ENCODE data around the gene GPR89A.
"Not testable (repeated sequence)": the region's sequence is repeated elsewhere in the genome, so short reads cannot be mapped to it uniquely, and the experiment has no call there.

GPR89A gene

DNA sequence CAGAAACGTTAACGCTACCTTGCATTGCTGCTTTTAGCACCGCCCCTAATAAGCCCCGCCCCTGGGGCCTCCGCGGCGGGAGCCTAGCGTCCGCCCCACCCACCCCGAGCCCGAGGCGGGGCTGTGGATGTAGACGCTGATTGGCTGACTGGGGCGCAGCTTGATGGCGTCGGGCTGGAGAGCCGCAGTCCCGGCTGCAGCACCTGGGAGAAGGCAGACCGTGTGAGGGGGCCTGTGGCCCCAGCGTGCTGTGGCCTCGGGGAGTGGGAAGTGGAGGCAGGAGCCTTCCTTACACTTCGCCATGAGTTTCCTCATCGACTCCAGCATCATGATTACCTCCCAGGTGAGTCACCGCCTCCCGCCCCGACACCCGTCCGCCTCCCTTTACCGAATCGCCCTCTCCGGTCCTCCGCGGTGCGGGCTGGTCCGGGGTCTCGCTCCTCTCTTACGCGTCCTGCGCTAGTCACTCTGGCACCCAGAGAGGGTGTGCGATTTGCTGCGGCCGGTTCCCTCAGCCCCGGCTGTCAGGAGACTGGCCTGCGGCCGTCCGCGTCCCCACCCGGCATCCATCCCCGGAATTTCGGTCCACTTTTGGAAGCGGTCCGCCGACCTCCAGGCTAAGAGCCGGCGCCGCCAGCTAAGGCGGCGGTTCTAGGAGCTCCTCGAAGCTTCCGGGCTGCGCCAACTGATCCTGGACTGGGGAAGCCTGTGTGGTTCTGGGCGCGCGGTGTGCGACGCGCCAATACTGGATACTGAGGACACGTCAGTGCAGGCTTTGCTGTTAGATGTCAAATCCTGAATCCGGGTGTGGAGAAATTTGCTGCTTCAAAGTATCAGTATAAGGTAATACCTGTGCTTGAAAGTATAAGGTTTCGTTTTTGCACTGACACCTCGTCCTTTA is at the start of gene GPR89A:
Gene GPR89A (plus strand): TSS at position 156 of the 901 bp plus-strand sequence. CDS start 146 bp downstream, at position 302.
- DNase-seq (ENCODE audit: low spot score), result peak; percentile 91

DNA sequence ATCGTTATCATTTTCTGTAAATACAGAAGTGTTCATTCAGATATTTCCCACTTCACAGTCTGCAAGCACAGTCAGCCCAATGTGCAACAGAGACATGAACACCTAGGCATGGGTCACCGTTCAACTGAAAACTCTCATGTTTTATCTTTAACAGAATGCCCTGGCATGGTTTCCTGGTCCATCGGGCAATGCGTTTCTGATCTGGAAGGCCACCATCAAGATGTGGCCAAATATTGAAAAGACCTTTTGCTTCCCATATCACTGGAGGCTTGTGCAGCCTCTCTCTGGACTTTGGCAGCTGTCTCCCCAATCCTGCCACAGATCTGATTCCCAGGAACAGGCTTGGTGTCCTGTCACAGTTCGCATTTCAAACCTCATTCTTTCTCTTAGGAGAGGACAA is 21.0 kb upstream of the GPR89A start:
- DNase-seq (ENCODE audit: low spot score), result not testable (repeated sequence)

- DNase-seq (ENCODE audit: low spot score), result not testable (repeated sequence)
Observed at GRCh38 chr1:145590806-145591205, 17.0 kb upstream of the GPR89A start.

DNA sequence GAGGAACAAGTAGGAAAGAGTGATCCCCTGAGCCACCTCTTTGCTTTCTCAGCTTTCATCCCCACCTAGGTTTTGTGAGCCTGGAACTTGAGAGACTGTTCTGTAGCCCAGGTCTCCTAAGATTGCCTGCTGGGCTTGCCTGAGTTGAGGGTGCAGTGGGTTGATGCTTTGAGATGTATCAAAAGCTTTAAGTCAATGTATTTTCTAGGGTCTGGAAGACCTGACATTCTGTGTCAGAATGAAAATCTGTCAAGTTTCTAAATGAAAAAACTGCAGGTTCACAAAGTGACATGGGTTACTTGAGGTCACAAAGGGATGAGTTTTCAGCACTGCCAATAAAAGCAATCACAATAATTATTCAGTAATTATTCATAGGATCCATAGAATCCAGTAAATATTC is 15.4 kb upstream of the GPR89A start:
- DNase-seq (ENCODE audit: low spot score), result not testable (repeated sequence)

- DNase-seq (ENCODE audit: low spot score), result not testable (repeated sequence)
Observed at GRCh38 chr1:145595421-145595820, 12.4 kb upstream of the GPR89A start.

DNA sequence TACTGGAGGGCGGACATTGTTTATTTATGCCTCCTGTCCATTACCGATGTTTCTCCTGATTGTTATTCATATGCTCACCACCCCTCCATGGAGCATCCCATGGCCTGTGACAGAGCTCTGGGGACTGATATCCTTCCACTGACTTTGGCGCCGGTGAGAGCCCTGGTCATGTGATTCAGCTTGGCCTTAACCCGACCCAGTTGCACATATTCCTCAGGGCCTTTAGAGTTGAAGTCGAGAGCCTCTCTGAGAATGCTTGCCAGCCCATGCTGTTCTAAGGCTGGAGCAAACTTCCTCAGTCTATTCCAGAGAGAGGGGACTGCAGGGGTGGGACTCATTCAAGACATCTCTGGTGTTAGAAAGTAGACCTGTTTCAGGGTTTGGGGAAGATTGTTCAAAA is 11.6 kb upstream of the GPR89A start:
- not testable (repeated sequence) for DNase-seq (ENCODE audit: low spot score)

- DNase-seq (ENCODE audit: low spot score), result not testable (repeated sequence)
Observed at GRCh38 chr1:145599426-145599825, 8.4 kb upstream of the GPR89A start.

DNA sequence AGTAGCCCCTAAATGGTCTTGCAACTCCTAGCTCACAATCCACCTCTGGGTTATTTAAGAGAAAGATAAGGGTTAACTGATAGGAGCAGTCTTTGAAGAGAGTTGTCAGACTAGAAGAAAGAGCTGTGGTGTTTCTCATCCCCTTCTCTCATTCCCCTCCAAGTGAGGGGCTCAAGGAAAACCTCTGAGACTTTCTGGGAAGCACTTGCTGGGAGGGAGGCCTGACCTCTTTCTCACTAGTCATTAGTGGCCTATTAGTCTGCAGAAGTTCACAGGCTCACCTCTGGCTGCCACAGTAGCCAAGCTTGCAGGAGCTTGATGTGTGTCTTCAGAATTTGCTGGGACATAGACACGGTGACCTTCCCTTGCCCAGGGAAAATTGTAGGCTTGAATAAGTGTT is 6.2 kb upstream of the GPR89A start:
- DNase-seq (ENCODE audit: low spot score), result no peak

DNA sequence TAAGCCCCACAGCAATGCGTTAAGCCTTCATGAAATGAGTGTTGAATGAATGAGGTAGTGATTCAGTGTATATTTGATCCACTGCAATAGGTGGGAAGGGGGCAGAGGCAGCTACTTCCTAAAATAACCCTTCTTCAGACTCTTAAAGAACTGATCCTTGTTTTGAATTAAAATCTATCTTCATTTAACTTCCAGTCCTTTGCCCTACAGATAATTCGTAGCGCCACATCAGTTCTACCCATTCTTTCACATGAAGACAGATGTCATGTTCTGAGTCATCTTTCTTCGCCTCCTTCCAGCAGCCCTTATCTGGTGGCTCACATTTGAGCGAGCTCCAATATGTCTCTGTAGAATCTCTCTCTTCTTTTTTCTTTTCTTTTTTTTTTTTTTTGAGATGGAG is 948 bp upstream of the GPR89A start:
- DNase-seq (ENCODE audit: low spot score), result not testable (repeated sequence)

DNA sequence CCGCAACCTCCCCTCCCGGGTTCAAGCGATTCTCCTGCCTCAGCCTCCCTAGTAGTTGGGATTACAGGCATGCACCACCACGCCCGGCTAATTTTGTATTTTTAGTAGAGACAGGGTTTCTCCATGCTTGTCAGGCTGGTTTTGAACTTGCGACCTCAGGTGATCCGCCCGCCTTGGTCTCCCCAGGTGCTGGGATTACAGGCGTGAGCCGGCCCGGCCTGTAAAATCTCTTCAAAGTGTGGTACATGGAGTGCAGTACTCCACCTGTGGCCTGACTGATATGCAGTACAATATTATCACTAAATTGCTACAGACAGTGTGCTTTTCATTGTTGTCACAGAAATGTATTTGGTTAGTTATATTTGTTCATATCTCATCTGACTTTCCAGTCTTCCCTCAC is 499 bp upstream of the GPR89A start:
- DNase-seq (ENCODE audit: low spot score), result not testable (repeated sequence)

DNA sequence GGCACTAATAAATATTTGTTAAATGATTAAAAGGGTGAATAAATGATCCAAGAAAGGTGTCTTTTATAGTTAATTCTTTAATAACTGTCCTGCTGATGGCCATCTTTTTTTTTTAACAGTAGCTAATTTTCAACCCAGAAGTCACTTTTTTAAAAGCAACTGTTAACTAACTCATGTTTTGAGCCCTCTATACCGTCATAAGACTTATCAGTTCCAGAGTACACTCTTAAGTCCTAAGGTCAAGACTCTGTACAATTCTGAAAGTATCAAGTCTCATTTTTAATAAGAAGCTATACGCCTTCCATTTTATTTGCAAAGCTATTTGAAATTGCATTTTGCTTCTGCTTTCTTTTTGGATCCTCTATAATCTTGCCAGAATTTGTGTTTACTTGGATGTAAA is 3.0 kb downstream of the GPR89A start:
- not testable (repeated sequence) for DNase-seq (ENCODE audit: low spot score)

- DNase-seq (ENCODE audit: low spot score), result not testable (repeated sequence)
Observed at GRCh38 chr1:145620073-145620472, 12.3 kb downstream of the GPR89A start.

DNA sequence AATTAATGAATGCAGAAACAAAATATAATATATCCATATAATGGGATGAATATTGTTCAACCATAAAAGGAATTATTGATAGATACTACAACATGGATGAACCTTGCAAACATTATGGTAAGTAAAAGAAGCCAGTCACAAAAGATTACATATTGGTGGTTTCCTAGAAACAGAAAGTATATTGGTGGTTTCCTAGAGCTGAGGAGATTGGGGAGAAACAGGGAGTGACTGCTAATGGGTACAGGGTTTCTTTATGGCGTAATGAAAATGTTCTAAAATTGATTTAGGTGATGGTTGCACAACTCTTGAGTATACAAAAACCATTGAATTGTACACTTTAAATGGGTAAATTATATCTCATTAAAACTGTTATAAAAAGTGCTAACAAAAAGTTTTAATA is 14.4 kb downstream of the GPR89A start:
- DNase-seq (ENCODE audit: low spot score), result not testable (repeated sequence)

GRCh38 chr1:145636237-145636636 is 28.4 kb downstream of the GPR89A start:
- not testable (repeated sequence) for DNase-seq (ENCODE audit: low spot score)

GRCh38 chr1:145641886-145642285 is 34.1 kb downstream of the GPR89A start:
- DNase-seq (ENCODE audit: low spot score), result not testable (repeated sequence)

DNA sequence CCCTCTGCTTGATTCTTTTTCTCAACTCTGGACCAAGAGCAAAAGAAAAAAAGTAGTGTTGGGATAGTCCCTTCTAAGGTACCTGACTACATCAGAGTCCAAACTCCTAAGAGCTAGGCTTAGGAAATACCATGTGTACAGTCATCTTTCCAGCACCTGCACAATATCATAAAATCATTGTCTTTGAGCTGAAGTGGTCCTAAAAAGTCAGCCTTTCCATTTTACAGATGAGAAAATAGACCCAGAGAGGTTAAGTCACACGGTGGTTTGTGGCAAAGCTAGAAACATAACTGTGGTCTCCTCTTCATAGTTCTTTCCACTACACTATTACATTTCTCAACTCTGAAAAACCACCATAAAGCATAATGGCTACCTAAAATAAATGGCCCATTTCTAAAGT is 36.2 kb downstream of the GPR89A start:
- DNase-seq (ENCODE audit: low spot score), result not testable (repeated sequence)

GRCh38 chr1:145656245-145656943 is 48.6 kb downstream of the GPR89A start:
- not testable (repeated sequence) for DNase-seq (ENCODE audit: low spot score)

GRCh38 chr1:145662502-145662901 is 54.7 kb downstream of the GPR89A start:
- not testable (repeated sequence) for DNase-seq (ENCODE audit: low spot score)

GRCh38 chr1:145665015-145665414 is 57.2 kb downstream of the GPR89A start:
- DNase-seq (ENCODE audit: low spot score), result not testable (repeated sequence)

GRCh38 chr1:145670995-145671745 is 63.4 kb downstream of the GPR89A start:
- not testable (repeated sequence) for DNase-seq (ENCODE audit: low spot score)

GRCh38 chr1:145673217-145673616 is 65.4 kb downstream of the GPR89A start:
- not testable (repeated sequence) for DNase-seq (ENCODE audit: low spot score)

DNA sequence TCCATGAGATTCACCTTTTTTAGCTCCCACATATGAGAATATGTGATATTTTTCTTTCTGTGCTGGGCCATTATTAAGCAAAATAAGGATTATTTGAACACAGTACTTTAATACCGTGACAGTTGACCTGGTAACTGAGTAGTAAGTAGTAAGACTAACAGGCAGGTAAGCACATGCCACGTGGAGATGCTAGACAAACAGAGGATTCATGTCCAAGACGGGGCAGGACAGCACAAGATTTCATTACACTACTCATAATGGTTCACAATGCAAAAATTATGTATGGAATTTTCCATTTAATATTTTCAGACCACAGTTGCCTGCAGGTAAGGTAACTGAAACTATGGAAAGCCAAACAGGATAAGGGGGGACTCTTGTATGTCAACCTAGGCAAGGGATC is 77.1 kb downstream of the GPR89A start:
- DNase-seq (ENCODE audit: low spot score), result not testable (repeated sequence)

All from RKO (cell line).